ENCODE data around the gene CSTB.

GRCh38 chr21:43734131-43734927 lies 41.8 kb downstream of the CSTB start:
- TF ChIP-seq CTCF (conservative IDR thresholded peaks at IDR 0.05; ENCODE audit: low read depth, low read length) = no peak
- no peak for TF ChIP-seq EZH2 (IDR thresholded peaks at IDR 0.05; ENCODE audit: low read length, unreplicated experiment)
- TF ChIP-seq EZH2phosphoT487 (IDR thresholded peaks at IDR 0.05; ENCODE audit: borderline replicate concordance, low read length) = no peak
